Measurements from ENCODE around the gene MIA.
"Not testable (repeated sequence)": the region's sequence is repeated elsewhere in the genome, so short reads cannot be mapped to it uniquely, and the experiment has no call there.

The MIA gene

DNA sequence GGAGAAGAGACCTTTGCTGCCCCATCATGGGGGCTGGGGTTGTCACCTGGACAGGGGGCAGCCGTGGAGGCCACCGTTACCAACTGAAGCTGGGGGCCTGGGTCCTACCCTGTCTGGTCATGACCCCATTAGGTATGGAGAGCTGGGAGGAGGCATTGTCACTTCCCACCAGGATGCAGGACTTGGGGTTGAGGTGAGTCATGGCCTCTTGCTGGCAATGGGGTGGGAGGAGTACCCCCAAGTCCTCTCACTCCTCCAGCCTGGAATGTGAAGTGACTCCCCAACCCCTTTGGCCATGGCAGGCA, 32.7 kb downstream of the MIA start:
- TF ChIP-seq, protein P1, sequence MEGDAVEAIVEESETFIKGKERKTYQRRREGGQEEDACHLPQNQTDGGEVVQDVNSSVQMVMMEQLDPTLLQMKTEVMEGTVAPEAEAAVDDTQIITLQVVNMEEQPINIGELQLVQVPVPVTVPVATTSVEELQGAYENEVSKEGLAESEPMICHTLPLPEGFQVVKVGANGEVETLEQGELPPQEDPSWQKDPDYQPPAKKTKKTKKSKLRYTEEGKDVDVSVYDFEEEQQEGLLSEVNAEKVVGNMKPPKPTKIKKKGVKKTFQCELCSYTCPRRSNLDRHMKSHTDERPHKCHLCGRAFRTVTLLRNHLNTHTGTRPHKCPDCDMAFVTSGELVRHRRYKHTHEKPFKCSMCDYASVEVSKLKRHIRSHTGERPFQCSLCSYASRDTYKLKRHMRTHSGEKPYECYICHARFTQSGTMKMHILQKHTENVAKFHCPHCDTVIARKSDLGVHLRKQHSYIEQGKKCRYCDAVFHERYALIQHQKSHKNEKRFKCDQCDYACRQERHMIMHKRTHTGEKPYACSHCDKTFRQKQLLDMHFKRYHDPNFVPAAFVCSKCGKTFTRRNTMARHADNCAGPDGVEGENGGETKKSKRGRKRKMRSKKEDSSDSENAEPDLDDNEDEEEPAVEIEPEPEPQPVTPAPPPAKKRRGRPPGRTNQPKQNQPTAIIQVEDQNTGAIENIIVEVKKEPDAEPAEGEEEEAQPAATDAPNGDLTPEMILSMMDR (IDR thresholded peaks at IDR 0.05; ENCODE audit: low read depth, low read length), result no peak
- no peak overlapping the region for H3K4me3 ChIP-seq (ENCODE audit: low read depth, low read length)

DNA sequence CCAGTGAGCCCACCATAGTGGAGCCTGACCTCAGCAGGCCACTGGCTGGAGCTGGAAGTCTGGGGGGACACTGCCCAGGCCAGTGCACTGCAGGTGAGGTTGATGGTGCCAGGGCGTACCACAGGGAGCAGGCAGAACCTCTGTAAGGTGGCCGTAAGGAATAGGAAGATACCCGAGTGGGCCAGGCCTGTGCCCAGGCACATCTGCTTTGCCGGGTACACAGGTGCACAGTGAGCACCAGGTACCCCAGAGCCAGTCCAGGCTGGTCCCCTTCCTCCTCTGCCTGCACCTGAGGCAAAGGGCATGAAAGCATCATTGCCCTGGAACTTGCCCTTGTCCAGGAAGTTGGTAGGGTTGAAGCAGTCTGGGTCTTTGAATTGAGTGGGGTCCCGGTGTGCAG, 33.2 kb downstream of the MIA start:
- TF ChIP-seq, protein P1 (IDR thresholded peaks at IDR 0.05; ENCODE audit: low read depth, low read length), result no peak
- no peak overlapping the region for H3K4me3 ChIP-seq (ENCODE audit: low read depth, low read length)

DNA sequence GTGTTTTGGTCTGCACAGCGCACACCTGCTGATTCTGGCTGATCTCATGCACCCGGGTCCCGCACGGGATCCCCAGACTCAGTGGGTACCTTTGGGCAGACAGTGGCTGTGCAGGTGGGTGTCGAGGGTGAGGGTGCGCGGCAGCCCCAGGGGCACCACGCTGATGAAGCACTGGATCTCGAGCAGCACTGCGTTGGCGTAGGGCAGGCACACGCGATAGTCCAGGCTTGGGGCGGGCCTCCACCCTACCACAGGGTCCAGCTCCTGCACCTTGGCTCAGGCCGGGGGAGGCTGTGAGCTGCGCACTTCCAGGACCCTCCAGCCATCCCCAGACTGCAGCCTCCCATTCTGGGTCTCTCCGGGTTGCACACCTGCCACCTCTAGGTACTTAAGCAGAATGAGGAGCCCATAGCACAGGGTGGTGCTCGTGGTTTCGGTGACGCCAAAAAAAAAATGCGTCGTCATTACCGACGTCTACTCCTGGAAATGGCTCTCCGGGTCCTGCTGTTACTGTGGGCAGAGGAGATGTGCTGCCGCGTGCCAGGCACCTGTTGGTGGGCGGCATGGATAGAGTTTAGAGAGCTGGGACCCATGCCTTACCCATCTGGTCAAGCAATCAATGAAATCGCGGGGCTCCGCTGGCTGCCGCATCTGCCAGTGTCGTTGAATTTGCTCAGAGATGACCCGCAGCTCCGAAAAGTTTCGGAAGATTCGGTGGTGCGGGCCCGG, 34.2 kb downstream of the MIA start:
- no peak overlapping the region for H3K4me3 ChIP-seq (ENCODE audit: low read depth, low read length)
- TF ChIP-seq, protein P1 (IDR thresholded peaks at IDR 0.05; ENCODE audit: low read depth, low read length), result no peak

DNA sequence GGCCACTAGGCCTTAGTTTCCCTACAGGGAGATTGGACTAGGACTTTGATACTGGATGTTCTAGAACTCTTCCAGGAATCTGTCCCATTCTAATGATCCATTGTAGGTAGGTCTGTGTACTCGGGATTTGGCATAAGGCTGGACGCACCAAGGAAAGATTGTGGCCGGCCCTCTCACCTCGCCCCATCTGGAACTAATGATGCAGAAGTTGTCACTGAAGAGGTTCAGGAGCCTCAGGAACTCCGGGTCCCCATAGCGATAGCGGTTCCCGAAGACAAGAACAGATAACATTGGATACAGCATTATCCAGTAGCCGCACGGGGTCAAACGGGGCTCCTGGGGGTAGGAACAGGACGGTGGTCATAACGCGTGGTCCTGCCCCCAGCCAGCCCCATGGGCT, 34.8 kb downstream of the MIA start:
- H3K4me3 ChIP-seq (ENCODE audit: low read depth, low read length), result no peak overlapping the region; the same call in 1 of the 2 replicates
- TF ChIP-seq, protein P1 (IDR thresholded peaks at IDR 0.05; ENCODE audit: low read depth, low read length), result no peak

DNA sequence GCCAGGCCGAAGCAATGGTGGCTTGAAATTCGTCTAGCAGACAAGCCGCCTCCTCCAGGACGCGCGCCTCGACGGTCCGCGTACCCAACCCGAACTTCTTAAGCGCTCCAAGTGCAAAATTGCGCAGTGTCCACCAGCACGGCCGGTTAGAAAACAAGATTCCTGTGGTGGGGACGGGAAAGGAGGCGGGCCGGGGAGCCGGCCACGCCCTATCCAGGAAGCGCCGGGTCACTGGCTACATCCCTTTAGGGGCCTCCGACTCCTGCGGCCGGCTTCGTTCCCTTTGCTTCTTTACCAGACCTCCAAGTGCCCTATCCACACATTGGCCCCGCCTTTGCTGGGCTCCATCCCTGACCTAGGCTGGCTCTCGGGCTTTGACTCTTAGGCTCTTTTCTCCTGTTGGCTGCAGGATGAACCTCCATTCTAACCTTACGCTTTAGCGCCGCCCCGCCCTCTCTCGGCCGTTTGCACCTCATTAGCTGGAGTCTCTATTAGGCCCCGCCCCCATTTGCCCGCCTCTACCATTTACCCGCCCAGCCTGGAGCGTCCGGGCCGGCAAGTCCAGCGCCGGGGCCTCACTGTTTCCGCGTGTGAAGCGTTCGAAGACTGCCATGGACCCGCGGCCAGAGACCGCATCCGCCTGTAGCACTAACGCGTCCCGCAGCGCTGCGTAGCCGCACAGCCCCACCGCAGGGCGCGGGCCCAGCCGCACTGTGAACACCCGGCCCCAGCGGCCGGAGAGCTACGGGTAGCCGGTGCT, 35.5 kb downstream of the MIA start:
- H3K4me3 ChIP-seq (ENCODE audit: low read depth, low read length), result peak overlapping the region; percentile 43

DNA sequence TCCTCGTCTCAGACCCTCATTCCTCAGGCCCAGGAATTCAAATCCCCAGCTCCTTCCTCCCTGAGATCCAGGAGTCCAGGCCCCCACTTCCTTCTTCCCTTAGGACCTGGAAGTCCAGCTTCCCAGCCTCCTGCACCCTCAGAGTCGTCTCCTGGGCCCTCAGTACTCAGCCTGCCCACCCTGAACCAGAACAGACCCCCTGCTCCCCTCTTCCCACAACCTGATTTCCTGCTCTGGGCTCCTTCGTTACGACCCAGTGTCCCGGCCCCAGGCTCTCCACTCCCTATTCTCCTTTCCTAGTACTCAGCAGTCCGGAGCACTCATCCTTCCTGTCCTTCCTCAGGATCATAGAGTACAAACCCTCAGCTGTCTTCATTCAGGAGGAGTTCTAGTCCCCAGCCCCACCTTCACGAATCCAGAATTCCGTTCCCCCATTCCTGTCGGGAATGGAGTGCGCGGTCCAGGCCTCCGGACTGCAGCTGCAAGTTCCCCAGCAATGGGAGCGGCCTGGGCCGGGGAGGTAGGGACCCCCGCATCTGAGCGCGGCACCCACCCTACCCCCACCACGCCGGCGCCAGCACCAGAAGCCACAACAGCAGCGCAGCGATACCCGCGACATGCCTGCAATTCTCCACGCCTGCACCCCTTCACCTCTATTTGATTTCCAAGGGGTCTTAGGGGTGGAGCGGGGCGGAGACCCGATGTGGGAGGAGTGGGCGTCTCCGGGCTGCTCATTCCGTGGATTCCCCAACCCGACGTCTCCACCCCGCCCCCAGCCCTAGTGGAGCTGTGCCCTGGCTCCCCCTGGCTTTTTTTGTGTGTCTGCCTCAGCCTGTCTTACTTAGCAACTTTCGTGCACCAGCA, 36.4 kb downstream of the MIA start:
- TF ChIP-seq, protein P1 (IDR thresholded peaks at IDR 0.05; ENCODE audit: low read depth, low read length), result no peak
- no peak overlapping the region; the same call in 1 of the 2 replicates for H3K4me3 ChIP-seq (ENCODE audit: low read depth, low read length)

DNA sequence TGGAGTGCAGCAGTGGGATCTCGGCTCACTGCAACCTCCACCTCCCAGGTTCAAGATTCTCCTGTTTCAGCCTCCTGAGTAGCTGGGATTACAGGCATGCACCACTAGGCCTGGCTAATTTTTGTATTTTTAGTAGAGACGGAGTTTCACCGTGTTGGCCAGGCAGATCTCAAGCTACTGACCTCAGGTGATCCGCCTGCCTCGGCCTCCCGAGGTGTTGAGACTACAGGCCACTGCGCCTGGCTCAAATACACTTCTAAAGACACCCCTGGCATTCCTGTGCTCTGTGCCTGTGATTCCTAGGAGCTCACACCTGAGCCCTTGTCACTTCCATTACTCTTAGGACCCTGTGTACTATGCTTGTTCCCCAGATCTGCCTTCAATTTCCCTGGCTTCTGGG, 37.2 kb downstream of the MIA start:
- H3K4me3 ChIP-seq (ENCODE audit: low read depth, low read length), result not testable (repeated sequence)

DNA sequence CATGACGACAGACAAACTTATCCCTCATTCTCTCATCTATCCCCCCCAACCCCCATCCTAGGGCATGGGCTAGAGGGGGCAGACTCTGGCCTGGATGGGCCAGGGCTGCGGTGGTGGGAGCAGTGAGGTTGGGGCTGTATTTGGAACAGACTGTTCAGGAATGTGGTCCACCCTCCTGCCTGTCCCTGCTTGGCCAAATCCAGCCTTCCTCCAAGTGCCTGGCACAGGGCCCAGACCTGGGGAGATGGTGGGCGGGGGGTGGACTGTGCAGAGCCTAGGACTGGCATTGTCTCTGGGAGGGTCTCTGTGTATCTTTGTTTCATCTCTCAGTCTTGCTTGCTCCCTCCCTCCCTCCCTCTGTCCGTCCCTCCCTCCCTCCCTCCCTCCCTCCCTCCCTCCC, 37.9 kb downstream of the MIA start:
- no peak overlapping the region for H3K4me3 ChIP-seq (ENCODE audit: low read depth, low read length)
- TF ChIP-seq, protein P1 (IDR thresholded peaks at IDR 0.05; ENCODE audit: low read depth, low read length), result no peak
